HepG2 (cell line): ENCODE results near the gene METTL23. TPM values are rescaled to one million over a fixed set of nuclear protein-coding genes. Genes with fewer than 3 reads are reported as not detected.
A peak's percentile ranks its signal among the peaks of the same experiment; 100 is the strongest.

Source experiments
- ATAC-seq: fragments of 200-7000 bp; cut with Tn5 transposase; 3 replicates; pipeline ENCODE4 v1.9.1; 2020; ENCODE audit warnings: mild to moderate bottlenecking, moderate library complexity
- BruUV-seq: library from RNA; stranded (reverse); fragments of 400-500 nt; replicated peaks from 2 replicates; lab custom pipeline; 2021; lab: Mats Ljungman, UMichigan
- CTCF ChIA-PET: fragments of 300-600 bp; formaldehyde crosslinking; extraction: SDS; loops from one replicate; lab custom pipeline; 2021; ENCODE audit warnings: low total read pairs, inconsistent platforms, low intra/inter-chr PET ratio; lab: Yijun Ruan, JAX
- POLR2A ChIA-PET: fragments of 350-600 bp; sonication (Branson Sonifier 250); formaldehyde crosslinking; loops from one replicate; lab custom pipeline; 2020; ENCODE audit warnings: antibody characterized with exemption, inconsistent platforms; lab: Yijun Ruan, JAX
- DNase-seq: peaks from one replicate; pipeline ENCODE4 v3.0.0-alpha.2; 2015; ENCODE audit warnings: low spot score
- FAIRE-seq: peaks from 3 replicates; lab custom pipeline; 2011; peaks lifted over from hg19 to GRCh38; lab: Jason Lieb, UNC
- H2AFZ ChIP-seq: one replicate; pipeline ENCODE4 v1.6.1; 2011; ENCODE audit warnings: low read length, inconsistent platforms
- H3K27ac ChIP-seq: fragments of 300-600 bp; 3 replicates; pipeline ENCODE4 v1.8.0; 2011; ENCODE audit warnings: mixed run types, mild to moderate bottlenecking, mixed read lengths, low read length, inconsistent platforms; ENCODE audit not compliant: insufficient read depth; ENCODE audit errors: extremely low read length
- H3K27me3 ChIP-seq, 2 experiments: fragments of 200-600 bp in 1 of 2; 2 replicates in 1 of 2; 3 replicates in 1 of 2; pipeline versions ENCODE4 v1.6.0 to v1.8.0; 2011; ENCODE audit warnings: low read length in 2 of 2, mild to moderate bottlenecking in 2 of 2, moderate library complexity in 2 of 2, inconsistent platforms in 1 of 2; ENCODE audit not compliant: insufficient read depth in 2 of 2, control insufficient read depth in 1 of 2
- H3K36me3 ChIP-seq, 2 experiments: fragments of 200-600 bp in 1 of 2; replicated peaks in 1 of 2; 2 replicates in 1 of 2; 3 replicates in 1 of 2; pipeline versions ENCODE4 v1.5.1 to v1.8.0; 2011; ENCODE audit warnings: low read length in 2 of 2, inconsistent platforms in 1 of 2; ENCODE audit not compliant: insufficient read depth in 2 of 2, control insufficient read depth in 1 of 2
- H3K4me1 ChIP-seq: 2 replicates; pipeline ENCODE4 v1.5.1; 2012; ENCODE audit warnings: low read length, inconsistent platforms; ENCODE audit not compliant: insufficient read depth
- H3K4me2 ChIP-seq: 2 replicates; pipeline ENCODE4 v1.6.0; 2011; ENCODE audit warnings: low read depth, low read length, inconsistent platforms
- H3K4me3 ChIP-seq, 3 experiments: fragments of 200-600 bp in 1 of 3; sonication (generic), shearing (Covaris generic) in 1 of 3; replicated peaks in 1 of 3; 2 replicates each; pipeline ENCODE4 v1.5.1; 2011 to 2016; ENCODE audit warnings: low read length in 3 of 3, inconsistent platforms in 2 of 3, low read depth in 2 of 3, mild to moderate bottlenecking in 2 of 3, control low read depth in 1 of 3, mixed read lengths in 1 of 3; ENCODE audit not compliant: insufficient read depth in 1 of 3
- H3K79me2 ChIP-seq: one replicate; pipeline ENCODE4 v1.6.1; 2011; ENCODE audit warnings: low read length, inconsistent platforms; ENCODE audit not compliant: insufficient read depth
- H3K9ac ChIP-seq: 2 replicates; pipeline ENCODE4 v1.6.0; 2011; ENCODE audit warnings: mild to moderate bottlenecking, low read depth, low read length, inconsistent platforms; ENCODE audit not compliant: insufficient read depth
- H3K9me3 ChIP-seq: 2 replicates; pipeline ENCODE4 v1.5.1; 2012; ENCODE audit warnings: mild to moderate bottlenecking, low read length
- H4K20me1 ChIP-seq: 2 replicates; pipeline ENCODE4 v1.6.0; 2011; ENCODE audit warnings: inconsistent platforms, mild to moderate bottlenecking, low read length, moderate library complexity; ENCODE audit not compliant: insufficient read depth
- MAZ ChIP-seq, 2 experiments: sonication (generic) in 1 of 2; formaldehyde crosslinking in 1 of 2; IDR thresholded peaks; 2 replicates each; pipeline versions ENCODE4 v1.5.0 to v1.6.1; 2012 to 2020; ENCODE audit warnings: low read depth in 2 of 2, mild to moderate bottlenecking in 2 of 2, borderline replicate concordance in 1 of 2, improper control_type of control experiment in 1 of 2, low read length in 1 of 2, missing genetic modification reagents in 1 of 2, moderate library complexity in 1 of 2
- MED1 ChIP-seq: sonication (generic); formaldehyde crosslinking; IDR thresholded peaks from 2 replicates; pipeline ENCODE4 v1.4.0; 2020; ENCODE audit warnings: missing genetic modification reagents
- NFKB2 ChIP-seq: sonication (generic); formaldehyde crosslinking; IDR thresholded peaks from 2 replicates; pipeline ENCODE4 v1.4.0; 2020; ENCODE audit warnings: missing genetic modification reagents, borderline replicate concordance
- NFYC ChIP-seq: IDR thresholded peaks from 2 replicates; pipeline ENCODE4 v1.6.1; 2016; ENCODE audit warnings: missing genetic modification reagents, missing compliant biosample characterization
- SP4 ChIP-seq: sonication (generic); formaldehyde crosslinking; IDR thresholded peaks from 2 replicates; pipeline ENCODE4 v1.8.1; 2023; ENCODE audit warnings: mild to moderate bottlenecking, missing genetic modification reagents
- ZNF234 ChIP-seq: sonication (generic); formaldehyde crosslinking; conservative IDR thresholded peaks from 2 replicates; pipeline ENCODE4 v1.5.1; 2020; ENCODE audit warnings: mild to moderate bottlenecking, missing genetic modification reagents
- ZNF572 ChIP-seq: sonication (generic); formaldehyde crosslinking; IDR thresholded peaks from 2 replicates; pipeline ENCODE4 v1.5.1; 2020; ENCODE audit warnings: mild to moderate bottlenecking, missing genetic modification reagents
- ZNF580 ChIP-seq: IDR thresholded peaks from 2 replicates; pipeline ENCODE4 v1.6.1; 2016; ENCODE audit warnings: low read depth, borderline replicate concordance
- ZNF589 ChIP-seq: sonication (generic); formaldehyde crosslinking; conservative IDR thresholded peaks from 2 replicates; pipeline ENCODE4 v1.8.0; 2022; ENCODE audit warnings: mild to moderate bottlenecking, moderate library complexity, missing genetic modification reagents
- ZNF605 ChIP-seq: sonication (generic); formaldehyde crosslinking; IDR thresholded peaks from 2 replicates; pipeline ENCODE4 v1.8.0; 2022; ENCODE audit warnings: mild to moderate bottlenecking, missing genetic modification reagents
- WGBS: methylation state at CpG from one replicate; pipeline ENCODE4 v1.1.6; 2017; ENCODE audit warnings: low lambda C conversion rate; 5-methylcytosine and 5-hydroxymethylcytosine counted together
- in situ Hi-C: cut with HindIII; loops from 2 replicates; pipeline ENCODE4 v1.10.0; 2017; ENCODE audit warnings: low pct_unique_long_range_greater_than_20kb; ENCODE audit not compliant: extremely low pct_ligation_motif_present
- intact Hi-C: fragments of 100-400 bp; cut with micrococcal nuclease; formaldehyde crosslinking; loops from one replicate; pipeline ENCODE4 v1.10.0; 2022; ENCODE audit not compliant: unreplicated experiment
- polyA plus RNA-seq, 8 experiments: library from polyadenylated mRNA; depleted of rRNA in 3 of 8; stranded (reverse) in 7 of 8; unstranded in 1 of 8; fragments of >200 nt; fragmentation: Illumina TruSeq in 4 of 8; extraction: Trizol in 4 of 8; gene quantifications; 2 replicates each; pipeline versions ENCODE4 v1.2.1 to v1.2.3, GENCODE V29; 2011 to 2016; ENCODE audit warnings: low read depth in 4 of 8, missing spikeins in 1 of 8, mixed read lengths in 1 of 8; ENCODE audit not compliant: insufficient read depth in 1 of 8
- total RNA-seq, 5 experiments: library from RNA; depleted of rRNA; stranded (reverse); fragments of >200 nt; fragmentation: Illumina TruSeq; extraction: Trizol; gene quantifications; 2 replicates each; pipeline ENCODE4 v1.2.3, GENCODE V29; 2016; ENCODE audit warnings: low read depth in 1 of 5

Gene METTL23
- total and polyA plus RNA-seq, 2 of the 13 experiments (the other 11 are each of a cell fraction or from before 2014, with no cell fraction given), result 39.9 to 104 TPM

GRCh38 chr17:76687298-76688164 lies 39.1 kb upstream of the METTL23 start:
- TF ChIP-seq SP4 (CRISPR knock-in tag) (0 out of 2 replicates have a peak, but pooled peaks have one; percentile 8), ZNF234 (CRISPR knock-in tag) (no peak), MAZ (IDR thresholded peaks at IDR 0.05; ENCODE audit: borderline replicate concordance, low read depth, low read length) (no peak), MAZ (CRISPR knock-in tag; IDR thresholded peaks at IDR 0.05; ENCODE audit: low read depth) (no peak), ZNF605 (peak; percentile 54; the same call in 1 of the 2 replicates), NFYC (CRISPR knock-in tag) (no peak), NFKB2 (CRISPR knock-in tag) (peak; percentile 9; the same call in 1 of the 2 replicates), MED1 (CRISPR knock-in tag) (0 out of 2 replicates have a peak, but pooled peaks have one; percentile 28), ZNF572 (peak; percentile 65; the same call in 1 of the 2 replicates), ZNF589 (CRISPR knock-in tag) (0 out of 2 replicates have a peak, but pooled peaks have one; percentile 19), ZNF580 (CRISPR knock-in tag) (no peak)
- TF ChIP-seq, all 625 proteins: peak for 6
- in situ Hi-C loops, result no loop called here

More at GRCh38 chr17:76687298-76688164, 39.1 kb upstream of the METTL23 start:
- 92% methylated on average over 26 of the region's 26 CpGs for WGBS
- no peaks in the 10 kb centered on the region for H3K79me2 ChIP-seq
- FAIRE-seq (no peak), ATAC-seq (no peak), DNase-seq (no peak)
- H3K36me3 ChIP-seq, result peaks cover 7 to 10% of the 10 kb centered on the region in 2 experiments; a peak in 4 of 5 replicates
- intact Hi-C loops, result no loop called here
- no peak overlapping the region for H3K4me2 ChIP-seq
- no TSS peak for BruUV-seq
- CTCF ChIA-PET, result no interaction called here
- H4K20me1 ChIP-seq, result no peaks in the 10 kb centered on the region
- H3K9ac ChIP-seq, result peak overlapping the region; percentile 11; the same call in 1 of the 2 replicates
- POLR2A ChIA-PET, result interaction anchor here (0.9 to 2.7 kb wide), 3 partner anchors 14 to 306 kb away, joined by 3 to 15 read pairs (median 10); no protein-coding TSS in a partner anchor
- no peaks in the 10 kb centered on the region for H3K27me3 ChIP-seq
- H3K4me1 ChIP-seq, result peaks cover 62% of the 10 kb centered on the region
- no peak overlapping the region for H3K4me3 ChIP-seq
- no peak overlapping the region for H2AFZ ChIP-seq
- no peaks in the 10 kb centered on the region for H3K9me3 ChIP-seq
- H3K27ac ChIP-seq, result no peak overlapping the region
